Retina (tissue), 1 donor: ENCODE data around the gene PPP2R3C.
A peak's percentile ranks its signal among the peaks of the same experiment; 100 is the strongest.
"Not testable (repeated sequence)": the region's sequence is repeated elsewhere in the genome, so short reads cannot be mapped to it uniquely, and the experiment has no call there.

Experiments
- DNase-seq: peaks from one replicate; pipeline ENCODE4 v3.0.0-alpha.2; 2016

PPP2R3C gene

GRCh38 chr14:35050652-35051051 lies 71.1 kb downstream of the PPP2R3C start:
- no peak for DNase-seq

- no peak for DNase-seq
These were observed 73.7 kb downstream of the PPP2R3C start for GRCh38 chr14:35047976-35048513.

GRCh38 chr14:35046751-35047536 lies 74.8 kb downstream of the PPP2R3C start:
- DNase-seq: no peak

- DNase-seq: peak; percentile 95
These were observed 75.6 kb downstream of the PPP2R3C start, which contains the start of gene FAM177A1 for GRCh38 chr14:35046048-35046750. Gene FAM177A1, plus strand, starts transcription at chr14:35046272. Its CDS starts 192 bp downstream, at chr14:35046464.

- DNase-seq: no peak
These were observed 76.1 kb downstream of the PPP2R3C start for GRCh38 chr14:35045798-35046047.

- no peak for DNase-seq
These were observed 76.6 kb downstream of the PPP2R3C start for GRCh38 chr14:35044939-35045797.

GRCh38 chr14:35043046-35043445 lies 78.7 kb downstream of the PPP2R3C start:
- DNase-seq: no peak

- no peak for DNase-seq
These were observed 79.2 kb downstream of the PPP2R3C start for GRCh38 chr14:35042632-35043031.

- not testable (repeated sequence) for DNase-seq
These were observed 83.5 kb downstream of the PPP2R3C start for GRCh38 chr14:35038312-35038711.
